ENCODE results near the gene ACSM6.
"Not testable (repeated sequence)": the region's sequence is repeated elsewhere in the genome, so short reads cannot be mapped to it uniquely, and the experiment has no call there.

The ACSM6 gene

GRCh38 chr10:95193944-95194343, at the start of gene ACSM6:
Gene ACSM6, plus strand, starts transcription at chr10:95194238. Its CDS starts 248 bp downstream, at chr10:95194486.
- no peak for DNase-seq

- no peak for DNase-seq
Measured at GRCh38 chr10:95168694-95169093, 25.3 kb upstream of the ACSM6 start.

- no peak for DNase-seq
Measured at GRCh38 chr10:95169522-95169921, 24.5 kb upstream of the ACSM6 start.

GRCh38 chr10:95170790-95171189, 23.2 kb upstream of the ACSM6 start:
- DNase-seq, result no peak

GRCh38 chr10:95171336-95171735, 22.7 kb upstream of the ACSM6 start:
- DNase-seq, result no peak

- DNase-seq, result no peak
Measured at GRCh38 chr10:95172851-95173250, 21.2 kb upstream of the ACSM6 start.

GRCh38 chr10:95176101-95176500, 17.9 kb upstream of the ACSM6 start:
- DNase-seq, result no peak

GRCh38 chr10:95177429-95177828, 16.6 kb upstream of the ACSM6 start:
- DNase-seq, result no peak

- no peak for DNase-seq
Measured at GRCh38 chr10:95178266-95178665, 15.8 kb upstream of the ACSM6 start.

GRCh38 chr10:95178797-95179196, 15.2 kb upstream of the ACSM6 start:
- DNase-seq, result no peak

GRCh38 chr10:95181726-95182125, 12.3 kb upstream of the ACSM6 start:
- DNase-seq, result no peak

- no peak for DNase-seq
Measured at GRCh38 chr10:95183271-95184230, 10.5 kb upstream of the ACSM6 start.

- DNase-seq, result no peak
Measured at GRCh38 chr10:95187617-95188016, 6.4 kb upstream of the ACSM6 start.

GRCh38 chr10:95188593-95188992, 5.4 kb upstream of the ACSM6 start:
- no peak for DNase-seq

- no peak for DNase-seq
Measured at GRCh38 chr10:95196046-95196445, 2.0 kb downstream of the ACSM6 start.

GRCh38 chr10:95201736-95202135, 7.7 kb downstream of the ACSM6 start:
- DNase-seq, result no peak

- DNase-seq, result not testable (repeated sequence)
Measured at GRCh38 chr10:95202865-95203264, 8.8 kb downstream of the ACSM6 start.

GRCh38 chr10:95208702-95209391, 14.8 kb downstream of the ACSM6 start:
- no peak for DNase-seq

- no peak for DNase-seq
Measured at GRCh38 chr10:95209509-95210127, 15.6 kb downstream of the ACSM6 start.

GRCh38 chr10:95211606-95212279, 17.7 kb downstream of the ACSM6 start:
- no peak for DNase-seq

- DNase-seq, result no peak
Measured at GRCh38 chr10:95214369-95214768, 20.3 kb downstream of the ACSM6 start.

- no peak for DNase-seq
Measured at GRCh38 chr10:95214793-95215192, 20.8 kb downstream of the ACSM6 start.

GRCh38 chr10:95217476-95217875, 23.4 kb downstream of the ACSM6 start:
- DNase-seq, result no peak

Data from cerebellar nuclear complex (tissue), 1 donor.